Body of pancreas (tissue), 4 donors: ENCODE measurements around the gene SLC12A3.
A peak's percentile ranks its signal among the peaks of the same experiment; 100 is the strongest.

Source experiments
- POLR2A ChIP-seq, 3 donors: fragments of 450-650 bp; IDR thresholded peaks; one replicate each; pipeline ENCODE4 v1.6.1; 2016; ENCODE audit warnings: antibody characterized with exemption in 3 of 3, mild to moderate bottlenecking in 2 of 3
- TF ChIP-seq, protein P1 (sequence below), 7 experiments: fragments of 450-650 bp in 4 of 7; fragments of 200-600 bp in 3 of 7; sonication (generic) in 3 of 7; IDR thresholded peaks; one replicate each; pipeline ENCODE4 v1.5.1; 2016 to 2019; ENCODE audit warnings: antibody characterized with exemption in 7 of 7

DNA sequence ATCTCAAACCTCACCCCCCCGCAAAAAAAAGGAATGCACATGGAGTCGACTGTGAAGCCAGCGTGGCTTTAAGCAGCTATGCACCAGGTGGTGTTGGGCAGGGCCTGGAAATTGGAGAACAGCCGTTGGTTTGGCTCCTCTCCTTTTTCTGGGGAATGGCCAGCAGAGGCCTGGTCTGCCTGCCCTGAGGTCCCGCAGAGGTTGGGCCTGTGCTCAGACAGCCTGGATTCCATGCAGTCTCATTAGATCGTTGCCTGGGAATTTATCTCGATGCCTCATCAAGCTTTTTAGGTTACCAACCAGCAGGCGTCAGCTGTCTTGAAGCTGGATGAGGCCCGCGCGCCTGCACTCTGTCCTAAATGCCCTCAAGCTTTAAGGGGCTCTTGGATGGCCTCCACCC lies 9.8 kb downstream of the SLC12A3 start:
- TF ChIP-seq POLR2A (IDR thresholded peaks at IDR 0.05), result no peak
- TF ChIP-seq, protein P1, sequence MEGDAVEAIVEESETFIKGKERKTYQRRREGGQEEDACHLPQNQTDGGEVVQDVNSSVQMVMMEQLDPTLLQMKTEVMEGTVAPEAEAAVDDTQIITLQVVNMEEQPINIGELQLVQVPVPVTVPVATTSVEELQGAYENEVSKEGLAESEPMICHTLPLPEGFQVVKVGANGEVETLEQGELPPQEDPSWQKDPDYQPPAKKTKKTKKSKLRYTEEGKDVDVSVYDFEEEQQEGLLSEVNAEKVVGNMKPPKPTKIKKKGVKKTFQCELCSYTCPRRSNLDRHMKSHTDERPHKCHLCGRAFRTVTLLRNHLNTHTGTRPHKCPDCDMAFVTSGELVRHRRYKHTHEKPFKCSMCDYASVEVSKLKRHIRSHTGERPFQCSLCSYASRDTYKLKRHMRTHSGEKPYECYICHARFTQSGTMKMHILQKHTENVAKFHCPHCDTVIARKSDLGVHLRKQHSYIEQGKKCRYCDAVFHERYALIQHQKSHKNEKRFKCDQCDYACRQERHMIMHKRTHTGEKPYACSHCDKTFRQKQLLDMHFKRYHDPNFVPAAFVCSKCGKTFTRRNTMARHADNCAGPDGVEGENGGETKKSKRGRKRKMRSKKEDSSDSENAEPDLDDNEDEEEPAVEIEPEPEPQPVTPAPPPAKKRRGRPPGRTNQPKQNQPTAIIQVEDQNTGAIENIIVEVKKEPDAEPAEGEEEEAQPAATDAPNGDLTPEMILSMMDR (IDR thresholded peaks at IDR 0.05), result peak in 3 of 7 experiments; percentile 14 to 29 (median 26)
